H1 (cell line): ENCODE measurements around the gene CAPN13. TPM values are rescaled to one million over a fixed set of nuclear protein-coding genes. Genes with fewer than 3 reads are reported as not detected.

Experiments used
- CTBP2 ChIP-seq: IDR thresholded peaks from 2 replicates; pipeline ENCODE4 v1.7.0; 2011; ENCODE audit warnings: borderline replicate concordance, mild to moderate bottlenecking, moderate library complexity, mixed read lengths, low read length; ENCODE audit not compliant: insufficient read depth, insufficient read length
- EZH2 ChIP-seq: fragments of 200-600 bp; sonication (generic); IDR thresholded peaks from 2 replicates; pipeline ENCODE4 v1.7.1; 2012; ENCODE audit warnings: low read depth, mild to moderate bottlenecking, moderate library complexity, low read length, inconsistent platforms; ENCODE audit not compliant: severe bottlenecking
- TAF1 ChIP-seq: IDR thresholded peaks from 2 replicates; pipeline ENCODE4 v1.6.1; 2011; ENCODE audit warnings: mild to moderate bottlenecking, low read depth, low read length
- TAF7 ChIP-seq: optimal IDR thresholded peaks from 2 replicates; pipeline ENCODE3; 2011; ENCODE audit warnings: low read depth, mild to moderate bottlenecking, inconsistent platforms, low read length, moderate library complexity, borderline replicate concordance
- polyA plus RNA-seq, 7 experiments: library from polyadenylated mRNA; depleted of rRNA in 3 of 7; stranded (reverse) in 5 of 7; unstranded in 2 of 7; fragments of >200 nt in 5 of 7; fragments of 200-250 nt in 2 of 7; gene quantifications; 1 replicate in 5 of 7; 2 replicates in 1 of 7; 4 replicates in 1 of 7; pipeline versions ENCODE4 v1.2.1 to v1.2.3, GENCODE V29; 2011 to 2013; ENCODE audit warnings: missing spikeins in 2 of 7, mixed read lengths in 2 of 7
- total RNA-seq: library from RNA; stranded (reverse); fragmentation: NEBNext Ultra II Directional; extraction: Animal tissue kit (Norgen Biotek cat#: 25700); gene quantifications from 2 replicates; pipeline ENCODE4 v1.2.1, GENCODE V29; 2021

CAPN13 gene
- total and polyA plus RNA-seq, 2 of the 8 experiments (the other 6 are each of a cell fraction or from before 2014, with no cell fraction given), result 2.4 TPM

- no peak for TF ChIP-seq TAF7
- no peak for TF ChIP-seq CTBP2
- no peak for TF ChIP-seq TAF1
- no peak for TF ChIP-seq EZH2
These were observed 84.1 kb downstream of the CAPN13 start (continued) for GRCh38 chr2:30722936-30723725.
